HG03442 (cell line): Measurements from ENCODE around the gene PRKCB.

ENCODE experiments used
- ATAC-seq: cut with Tn5 transposase; IDR thresholded peaks from one replicate; pipeline ENCODE4 v1.9.1; 2021; ENCODE audit warnings: mild to moderate bottlenecking, moderate library complexity; ENCODE audit not compliant: unreplicated experiment

Gene PRKCB

DNA sequence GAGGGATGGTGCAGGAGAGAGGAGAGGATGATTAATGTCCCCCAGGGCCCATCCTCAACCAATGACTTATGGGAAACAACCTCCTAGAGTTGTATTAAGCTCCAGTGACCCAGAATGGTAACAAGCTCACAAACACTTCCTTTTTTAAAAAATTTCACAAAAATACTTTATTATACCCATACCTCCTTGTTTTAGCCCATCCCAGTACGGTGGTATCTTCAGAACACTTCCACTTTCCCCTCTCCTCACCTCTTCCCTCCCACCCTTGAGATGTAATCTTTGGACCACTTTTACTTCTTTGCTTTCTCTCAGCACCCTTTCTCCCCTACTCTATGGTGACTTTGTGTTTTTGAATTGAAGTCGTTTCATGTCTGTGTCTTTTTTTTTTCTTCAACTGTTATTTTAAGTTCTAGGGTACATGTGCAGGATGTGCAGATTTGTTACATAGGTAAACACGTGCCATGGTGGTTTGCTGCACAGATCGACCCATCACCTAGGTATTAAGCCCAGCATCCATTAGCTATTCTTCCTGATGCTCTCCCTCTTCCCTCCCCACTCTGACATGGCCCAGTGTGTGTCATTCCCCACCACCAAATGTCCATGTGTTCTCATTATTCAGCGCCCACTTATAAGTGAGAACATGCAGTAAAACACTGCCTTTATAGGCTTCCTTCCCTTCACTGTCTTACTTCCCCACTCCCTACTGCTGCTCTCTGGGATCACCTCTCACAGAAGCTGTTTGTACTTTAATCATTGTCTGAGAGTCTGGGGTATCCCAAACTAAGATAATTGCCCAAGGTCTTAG lies 124.5 kb downstream of the PRKCB start:
- ATAC-seq, result no peak

DNA sequence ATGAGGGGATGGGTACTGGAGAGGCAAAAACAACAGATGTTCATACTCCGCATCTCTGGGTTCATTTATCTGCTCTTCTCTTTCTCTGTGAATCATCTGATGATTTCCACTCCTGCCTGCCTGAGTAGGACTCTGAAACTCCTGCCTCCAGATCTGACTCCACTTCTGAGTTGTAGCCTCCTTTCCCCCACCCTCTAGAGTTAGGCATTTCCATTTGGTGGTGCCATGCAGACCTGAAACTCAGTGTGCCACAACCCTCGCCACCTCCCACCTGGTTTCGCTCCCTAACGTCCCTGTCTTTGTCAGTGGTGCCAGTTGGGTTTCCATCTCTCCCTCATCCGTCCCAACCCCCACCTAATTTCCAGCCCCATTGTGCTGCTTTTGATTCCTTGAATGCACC lies 126.2 kb downstream of the PRKCB start:
- ATAC-seq, result no peak

DNA sequence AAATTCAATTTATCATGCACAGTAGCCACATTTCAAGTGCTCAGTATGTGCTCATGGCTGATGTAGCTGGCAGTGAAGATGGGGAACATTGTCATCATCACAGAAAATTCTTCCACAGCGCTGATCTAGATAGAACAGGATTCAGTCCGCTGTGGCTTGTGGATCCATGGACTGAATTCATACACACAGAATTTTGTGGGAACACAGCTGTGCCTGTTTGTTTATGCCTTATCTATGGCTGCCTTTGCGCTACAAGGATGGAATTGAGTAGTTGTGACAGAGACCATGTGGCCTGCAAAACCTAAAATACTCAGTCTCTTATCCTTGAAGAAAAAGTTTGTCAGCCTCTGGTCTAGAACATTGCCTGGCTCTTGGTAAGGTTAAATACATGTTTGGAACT lies 128.4 kb downstream of the PRKCB start:
- no peak for ATAC-seq

DNA sequence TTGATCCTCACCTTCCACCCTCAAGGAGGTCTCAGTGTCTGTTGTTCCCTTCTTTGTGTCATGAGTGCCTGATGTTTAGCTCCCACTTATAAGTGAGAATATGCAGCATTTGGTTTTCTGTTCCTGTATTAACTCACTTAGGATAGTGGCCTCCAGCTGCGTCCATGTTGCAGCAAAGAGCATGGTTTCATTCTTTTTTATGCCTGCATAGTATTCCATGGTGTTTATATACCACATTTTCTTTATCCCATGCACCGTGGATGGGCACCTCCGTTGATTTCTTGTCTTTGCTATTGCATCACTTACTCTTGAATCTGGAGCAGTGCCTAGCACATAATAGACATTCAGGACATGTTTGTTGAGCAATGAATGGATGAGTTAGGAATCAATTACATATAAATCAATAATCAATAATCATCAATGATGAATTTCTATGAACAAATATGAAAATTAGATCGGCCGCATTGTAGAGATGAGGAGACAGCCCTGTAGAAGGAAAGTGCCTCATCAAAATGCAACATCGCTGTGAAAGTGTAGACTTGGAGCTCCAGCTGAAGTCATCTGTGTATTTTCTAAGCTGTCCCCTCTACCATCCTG lies 129.5 kb downstream of the PRKCB start:
- no peak for ATAC-seq

DNA sequence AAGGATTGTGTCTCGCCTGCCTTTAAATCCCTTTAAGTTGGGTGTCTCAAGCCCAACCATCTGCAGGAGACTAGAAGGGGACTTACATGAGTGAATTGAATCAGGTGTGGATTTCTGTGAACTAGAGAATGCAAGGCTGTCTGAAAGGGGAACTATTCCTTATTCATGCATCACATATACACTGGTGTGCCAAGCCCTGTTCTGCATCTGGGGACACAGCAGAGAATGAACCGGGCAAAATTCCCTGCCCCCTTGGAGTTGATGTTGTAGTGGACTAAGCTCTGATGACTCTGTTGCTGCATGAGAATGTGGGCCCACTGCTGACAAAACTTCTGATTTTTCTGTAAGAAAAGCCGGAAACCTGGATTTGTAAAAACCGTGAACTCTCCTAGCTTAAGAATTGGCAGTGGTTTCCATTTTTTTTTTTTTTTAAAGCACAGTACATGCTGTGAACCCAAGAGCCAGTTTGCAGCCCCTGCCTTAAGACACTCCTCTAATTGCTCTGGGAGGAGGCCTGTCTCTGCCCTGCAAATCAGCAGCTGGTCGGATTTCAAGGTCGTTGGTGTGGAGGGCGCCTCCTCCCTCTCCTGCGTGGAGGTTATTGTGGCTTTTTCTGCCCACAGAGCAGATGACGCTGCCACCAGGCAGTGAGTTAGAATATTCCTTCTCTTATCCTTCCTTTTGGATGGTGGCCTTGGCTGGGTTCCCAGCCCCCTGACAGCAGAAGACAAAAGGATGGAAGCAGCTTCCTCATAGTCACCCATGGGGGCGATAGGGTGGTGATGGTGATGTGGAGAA lies 131.0 kb downstream of the PRKCB start:
- ATAC-seq, result no peak

DNA sequence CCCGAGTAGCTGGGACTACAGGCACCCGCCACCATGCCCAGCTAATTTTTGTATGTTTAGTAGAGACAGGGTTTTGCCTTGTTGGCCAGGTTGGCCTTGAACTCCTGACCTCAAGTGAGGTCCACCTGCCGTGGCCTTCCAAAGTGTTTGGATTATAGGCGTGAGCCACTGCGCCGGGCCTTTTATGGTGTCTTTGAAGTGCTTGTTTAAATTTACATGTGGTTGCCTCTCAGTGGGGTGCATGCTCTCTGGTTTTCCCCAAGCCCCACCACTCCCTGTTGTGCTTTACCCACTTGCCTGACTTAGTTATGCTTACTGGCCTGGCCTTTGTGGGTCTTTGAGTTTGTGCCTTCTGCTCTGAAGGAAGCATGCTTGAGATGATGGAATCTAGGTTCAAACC lies 132.0 kb downstream of the PRKCB start:
- ATAC-seq, result no peak

DNA sequence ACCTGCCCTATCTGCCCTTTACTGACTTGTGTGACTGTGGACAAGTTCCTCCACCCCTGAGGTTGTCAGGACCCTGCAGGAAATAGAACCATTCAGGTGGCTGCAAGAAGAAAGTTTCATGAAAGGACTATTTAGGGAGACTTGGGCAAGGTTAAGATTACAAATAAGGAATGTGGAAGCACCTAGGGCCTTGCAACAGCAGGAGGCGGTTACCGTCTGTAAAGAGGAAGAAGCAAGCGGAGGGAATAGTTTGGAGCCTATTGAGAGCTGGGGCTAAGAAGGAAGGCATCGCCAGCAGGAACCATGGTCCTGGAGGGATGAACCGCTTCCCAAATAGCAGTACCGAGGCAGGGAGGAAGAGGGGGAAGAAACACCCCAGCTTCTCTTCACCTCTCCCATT lies 132.4 kb downstream of the PRKCB start:
- no peak for ATAC-seq

DNA sequence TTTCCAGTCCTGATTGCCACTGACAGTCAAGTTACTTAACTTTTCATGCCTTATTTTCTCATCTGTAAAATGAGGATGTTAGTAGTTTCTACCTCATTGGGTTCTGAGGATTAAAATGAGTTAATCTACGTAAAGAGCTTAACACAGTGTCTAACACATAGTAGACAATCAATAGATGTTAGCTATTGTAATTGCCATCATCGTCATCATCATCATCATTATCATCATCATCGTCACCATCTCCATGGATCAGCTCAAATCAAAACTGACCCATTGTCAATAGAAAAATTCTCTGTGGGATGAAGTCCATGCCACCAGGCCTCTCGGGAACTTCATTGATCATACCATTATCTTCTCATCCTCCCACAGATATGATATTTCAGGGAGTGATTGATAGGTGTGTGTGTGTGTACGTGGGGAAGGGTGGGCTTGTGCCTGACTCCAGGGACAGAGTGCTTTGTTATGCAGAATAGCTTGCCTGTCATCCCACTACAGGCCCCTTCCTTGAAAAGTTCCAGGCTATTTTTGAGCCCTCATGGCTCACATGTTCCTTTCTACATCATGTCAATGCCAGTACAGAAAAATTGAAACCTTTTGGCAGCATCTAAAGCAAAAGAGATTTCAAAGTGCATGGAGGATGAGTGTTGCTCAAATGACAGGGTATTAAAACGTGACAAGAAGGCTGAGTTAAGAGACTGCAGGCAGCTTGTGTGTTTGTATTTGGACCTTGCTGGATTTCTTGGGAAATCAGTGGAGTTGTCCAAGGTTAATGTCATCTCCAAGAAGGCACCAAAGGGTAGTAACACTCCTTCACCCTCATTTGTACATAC lies 133.9 kb downstream of the PRKCB start:
- no peak for ATAC-seq

DNA sequence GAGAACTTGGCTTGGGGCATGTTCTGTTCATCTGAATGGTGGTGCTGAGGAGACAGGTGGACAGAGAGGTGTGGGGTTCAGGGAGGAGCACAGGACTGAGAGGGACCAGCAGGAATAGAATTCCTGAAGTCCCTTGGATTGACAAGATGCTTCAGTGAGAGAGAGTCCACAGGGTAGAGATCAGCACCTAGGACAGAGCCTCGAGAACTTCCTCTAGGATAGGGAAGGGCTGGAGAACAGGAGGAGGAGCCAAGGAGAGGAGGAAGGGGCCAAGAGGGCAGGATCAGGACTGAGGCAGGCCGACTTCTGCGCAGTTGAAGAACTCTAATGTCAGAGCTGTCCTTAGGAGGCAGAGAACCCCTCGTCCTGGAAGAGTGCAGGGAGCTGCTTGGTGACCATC lies 138.4 kb downstream of the PRKCB start:
- no peak for ATAC-seq

DNA sequence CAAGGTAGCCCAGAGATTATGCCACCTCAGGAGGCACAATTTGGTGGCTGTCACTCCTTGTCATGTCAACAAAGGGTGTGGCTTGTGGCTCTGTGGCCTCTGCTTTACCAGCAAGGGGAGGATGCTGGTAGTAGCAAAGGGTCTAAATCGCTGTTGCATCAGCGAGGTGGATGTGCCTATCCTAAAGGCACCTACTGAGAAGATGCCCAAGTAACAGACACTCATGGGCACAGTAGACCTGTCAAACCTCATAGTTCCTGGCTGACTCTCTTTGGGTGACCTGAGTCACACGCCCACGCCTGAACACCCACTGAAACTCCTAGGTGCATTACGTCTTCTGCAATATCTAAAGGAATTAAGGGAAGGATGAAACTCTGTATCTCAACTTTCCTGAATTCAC lies 139.5 kb downstream of the PRKCB start:
- no peak for ATAC-seq

DNA sequence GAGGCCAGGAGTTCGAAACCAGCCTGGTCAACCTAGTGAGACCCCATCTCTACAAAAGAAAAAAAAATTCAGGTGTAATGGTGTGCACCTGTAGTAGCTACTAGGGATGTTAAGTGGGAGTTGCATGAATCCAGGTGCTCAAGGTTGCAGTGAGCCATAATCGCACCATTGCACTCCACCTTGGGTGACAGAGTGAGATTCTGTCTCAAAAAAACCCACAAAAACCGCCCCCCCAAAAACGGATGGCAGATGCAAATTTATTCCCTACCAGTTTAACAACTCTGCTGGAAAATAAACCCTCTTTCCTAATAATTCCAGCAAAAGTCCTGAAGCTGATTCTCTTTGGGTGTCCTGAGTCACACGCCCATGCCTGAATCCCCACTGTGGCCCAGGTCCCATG lies 140.3 kb downstream of the PRKCB start:
- no peak for ATAC-seq

DNA sequence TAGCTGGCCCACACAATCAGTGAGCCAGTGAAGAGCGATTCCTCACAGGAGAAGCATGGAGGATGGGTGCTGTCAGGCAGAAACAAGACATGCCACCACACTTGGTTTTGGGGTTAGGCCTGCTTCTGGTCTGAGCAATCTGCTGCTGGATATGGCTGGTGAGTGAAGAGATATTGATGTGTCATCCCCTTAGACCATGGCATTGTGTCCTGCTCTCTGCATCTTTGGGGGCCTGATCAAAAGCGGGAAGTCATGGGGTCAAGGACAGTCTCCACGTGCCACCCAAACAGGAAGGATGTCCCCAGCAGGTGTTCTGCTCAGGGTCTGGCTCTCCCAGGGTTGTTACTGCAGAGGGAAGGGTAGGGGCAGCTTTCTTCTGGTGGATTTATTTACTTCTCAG lies 140.7 kb downstream of the PRKCB start:
- no peak for ATAC-seq

DNA sequence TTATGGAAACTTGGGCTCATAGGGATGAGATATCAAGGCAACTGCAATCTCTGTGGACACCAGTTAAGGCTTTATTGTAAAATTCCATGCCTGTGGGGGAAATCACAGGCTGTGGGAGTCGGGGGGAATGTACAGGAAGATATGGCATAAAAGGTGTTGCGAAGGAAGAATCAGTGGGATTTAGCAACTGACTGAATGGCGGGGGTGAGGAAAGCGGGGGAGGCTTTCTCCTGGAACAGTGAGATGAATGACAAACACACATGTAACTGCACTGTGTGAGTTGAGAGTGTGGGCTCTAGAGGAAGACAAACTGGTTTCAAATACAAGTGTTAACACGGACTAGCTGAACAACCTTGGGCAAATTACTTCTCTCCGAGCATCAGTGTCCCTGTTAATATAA lies 143.7 kb downstream of the PRKCB start:
- no peak for ATAC-seq

DNA sequence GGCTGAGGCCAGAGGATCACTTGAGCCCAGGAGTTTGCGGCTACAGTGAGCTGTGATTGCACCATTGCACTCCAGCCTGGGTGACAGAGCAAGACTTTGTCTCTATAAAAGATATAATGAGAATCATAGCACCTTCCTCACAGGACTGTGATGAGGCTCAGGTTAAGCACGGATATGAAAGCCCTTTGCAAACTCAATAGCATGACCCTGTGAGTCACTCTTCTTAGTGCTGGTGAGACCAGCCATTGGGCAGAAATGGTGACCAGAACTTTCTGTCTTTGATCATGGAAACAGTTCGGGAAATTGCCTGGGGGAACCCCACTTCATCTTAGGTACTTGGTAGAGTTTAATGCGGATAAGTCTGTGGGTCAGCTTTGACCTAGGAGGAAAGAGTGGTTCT lies 144.2 kb downstream of the PRKCB start:
- ATAC-seq, result no peak

DNA sequence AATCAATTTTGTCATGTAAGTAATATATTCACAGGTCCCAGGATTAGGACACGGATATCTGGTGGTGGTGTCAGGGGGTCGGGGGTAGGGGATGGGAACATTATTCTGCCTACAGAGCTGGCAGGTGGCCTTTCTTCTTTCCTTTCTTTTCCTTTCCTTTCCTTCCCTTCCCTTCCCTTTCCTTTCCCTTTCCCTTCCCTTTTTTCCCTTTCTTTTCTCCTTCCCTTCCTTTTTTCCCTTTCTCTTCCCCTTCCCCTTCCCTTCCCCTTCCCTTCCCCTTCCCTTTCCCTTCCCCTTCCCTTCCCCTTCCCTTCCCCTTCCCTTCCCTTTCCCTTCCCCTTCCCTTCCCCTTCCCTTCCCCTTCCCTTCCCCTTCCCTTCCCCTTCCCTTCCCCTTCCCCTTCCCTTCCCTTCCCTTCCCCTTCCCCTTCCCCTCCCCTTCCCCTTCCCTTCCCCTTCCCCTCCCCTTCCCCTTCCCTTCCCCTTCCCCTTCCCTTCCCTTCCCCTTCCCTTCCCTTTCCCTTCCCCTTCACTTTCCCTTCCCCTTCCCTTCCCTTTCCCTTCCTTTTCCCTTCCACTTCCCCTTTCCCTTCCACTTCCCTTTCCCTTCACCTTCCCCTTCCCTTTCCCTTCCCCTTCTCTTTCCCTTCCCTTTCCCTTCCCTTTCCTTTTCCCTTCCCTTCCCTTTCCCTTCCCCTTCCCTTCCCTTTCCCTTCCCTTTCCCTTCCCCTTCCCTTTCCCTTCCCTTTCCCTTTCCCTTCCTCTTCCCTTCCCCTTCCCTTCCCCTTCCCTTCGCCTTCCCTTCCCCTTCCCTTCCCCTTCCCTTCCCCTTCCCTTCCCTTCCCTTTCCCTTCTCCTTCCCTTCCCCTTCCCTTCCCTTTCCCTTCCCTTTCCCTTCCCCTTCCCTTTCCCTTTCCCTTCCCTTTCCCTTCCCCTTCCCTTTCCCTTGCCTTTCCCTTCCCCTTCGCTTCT lies 145.9 kb downstream of the PRKCB start:
- no peak for ATAC-seq

DNA sequence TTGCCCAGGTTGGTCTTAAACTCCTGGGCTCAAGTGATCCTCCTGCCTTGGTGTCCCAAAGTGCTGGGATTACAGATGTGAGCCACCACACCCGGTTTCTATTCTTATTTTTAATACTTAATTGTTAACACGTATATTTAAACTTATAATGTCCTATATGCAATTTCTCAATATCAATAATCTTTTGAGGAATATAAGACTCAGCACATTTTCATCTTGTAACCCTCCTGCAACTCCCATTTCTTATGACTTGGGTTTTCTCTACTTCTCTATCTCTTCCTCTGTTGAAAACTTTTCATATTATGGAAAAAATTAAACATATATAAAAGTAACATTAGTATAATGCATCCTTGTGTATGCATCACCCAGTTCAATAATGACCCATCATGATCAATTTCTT lies 150.7 kb downstream of the PRKCB start:
- ATAC-seq, result no peak

DNA sequence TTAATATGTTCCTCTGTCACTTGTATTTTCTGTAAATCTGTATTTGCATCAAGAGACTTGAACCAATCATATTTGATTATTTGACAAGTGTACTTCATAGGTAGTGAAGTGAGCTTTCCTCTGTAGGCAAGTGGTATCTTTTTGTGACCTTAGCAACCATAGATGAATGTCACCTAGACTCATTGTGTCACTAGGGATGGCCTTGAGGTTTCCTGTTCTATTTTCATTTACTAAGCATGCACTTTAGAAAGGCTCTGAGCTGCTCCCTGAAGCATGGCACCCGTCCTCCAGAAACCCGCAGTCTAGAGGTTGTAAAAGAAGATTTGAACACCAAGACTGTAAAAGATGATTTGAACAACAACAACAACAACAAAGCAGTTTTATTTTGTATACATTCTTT lies 151.7 kb downstream of the PRKCB start:
- ATAC-seq, result peak; percentile 95

DNA sequence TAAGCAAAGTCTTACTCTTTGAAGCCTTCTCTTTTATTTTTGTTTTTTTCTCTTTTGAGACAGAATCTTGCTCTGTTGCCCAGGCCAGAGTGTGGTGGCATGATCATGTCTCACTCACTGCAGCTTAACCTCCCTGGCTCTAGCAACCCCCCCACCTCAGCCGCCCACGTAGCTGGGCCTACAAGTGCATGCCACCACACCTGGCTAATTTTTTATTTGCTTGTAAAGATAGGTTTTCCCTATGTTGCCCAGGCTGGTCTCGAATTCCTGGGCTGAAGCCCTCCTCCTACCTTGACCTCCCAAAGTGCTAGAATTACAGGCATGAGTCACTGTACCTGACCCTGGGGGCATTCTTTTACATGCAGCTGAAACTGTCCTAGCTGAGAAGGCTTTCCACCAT lies 154.7 kb downstream of the PRKCB start:
- ATAC-seq, result no peak

DNA sequence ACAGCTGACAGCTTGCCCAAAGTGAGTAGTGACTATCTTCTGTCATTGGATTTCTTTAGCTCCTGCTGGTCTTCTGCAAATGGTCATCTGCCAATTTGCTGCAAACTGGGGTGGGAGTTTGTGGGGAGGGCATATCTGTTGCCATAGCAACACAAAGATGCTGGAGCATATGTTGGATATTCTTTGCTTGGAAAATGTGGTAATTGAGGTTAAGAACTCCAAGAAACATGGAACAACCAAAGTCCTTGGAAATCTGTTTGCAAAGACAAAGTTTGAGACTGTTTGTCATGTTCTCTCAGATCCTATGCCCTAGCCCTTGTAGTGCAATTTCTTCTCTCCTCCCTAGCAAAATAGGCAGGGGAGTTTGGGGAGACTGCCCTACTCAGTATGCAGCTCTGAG lies 155.3 kb downstream of the PRKCB start:
- ATAC-seq, result no peak

DNA sequence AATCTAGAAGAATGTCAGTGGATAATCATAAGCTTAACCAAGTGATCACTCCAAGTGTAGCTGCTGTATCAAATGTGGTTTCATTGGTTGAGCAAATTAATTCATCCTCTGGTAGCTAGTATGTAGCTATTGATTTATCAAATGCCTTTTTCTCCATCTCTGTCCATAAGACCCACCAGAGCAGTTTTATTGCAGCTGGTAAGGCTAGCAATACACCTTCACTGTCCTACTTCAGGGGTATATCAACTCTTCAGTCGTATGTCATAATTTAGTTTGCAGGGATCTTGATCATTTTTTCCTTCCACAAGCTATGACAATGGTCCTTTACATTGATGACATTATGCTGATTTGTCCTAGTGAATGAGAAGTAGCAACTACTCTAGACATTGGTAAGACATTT lies 158.8 kb downstream of the PRKCB start:
- ATAC-seq, result no peak
